IgD-negative memory B cell (primary cell): ENCODE measurements around the gene CARMIL1. TPM values are rescaled to one million over a fixed set of nuclear protein-coding genes. Genes with fewer than 3 reads are reported as not detected.

Experiments
- H3K27ac Mint-ChIP-seq, 3 donors: one replicate each; pipeline ENCODE4 v1.8.0; 2020 to 2022; ENCODE audit warnings: mild to moderate bottlenecking in 3 of 3, mixed read lengths in 3 of 3, moderate library complexity in 1 of 3
- H3K27me3 Mint-ChIP-seq: one replicate; pipeline ENCODE4 v1.8.0; 2021; ENCODE audit warnings: mixed read lengths
- H3K36me3 Mint-ChIP-seq: one replicate; pipeline ENCODE4 v1.8.0; 2020; ENCODE audit warnings: mild to moderate bottlenecking, mixed read lengths
- H3K4me1 Mint-ChIP-seq, 3 donors: one replicate each; pipeline ENCODE4 v1.8.0; 2020 to 2022; ENCODE audit warnings: mixed read lengths in 3 of 3, mild to moderate bottlenecking in 1 of 3
- H3K4me3 Mint-ChIP-seq, 4 donors: one replicate each; pipeline ENCODE4 v1.8.0; 2020 to 2022; ENCODE audit warnings: mild to moderate bottlenecking in 4 of 4, mixed read lengths in 4 of 4, moderate library complexity in 3 of 4
- H3K9me3 Mint-ChIP-seq, 3 donors: one replicate each; pipeline ENCODE4 v1.8.0; 2020 to 2021; ENCODE audit warnings: mixed read lengths in 3 of 3, mild to moderate bottlenecking in 1 of 3
- polyA plus RNA-seq: library from polyadenylated mRNA; unstranded; fragments of 300-500 nt; fragmentation: Illumina TruSeq; gene quantifications from one replicate; pipeline ENCODE4 v1.2.3, GENCODE V29; 2021

CARMIL1 gene
- polyA plus RNA-seq, 1 donor from 2014 or later: 1.1 TPM

DNA sequence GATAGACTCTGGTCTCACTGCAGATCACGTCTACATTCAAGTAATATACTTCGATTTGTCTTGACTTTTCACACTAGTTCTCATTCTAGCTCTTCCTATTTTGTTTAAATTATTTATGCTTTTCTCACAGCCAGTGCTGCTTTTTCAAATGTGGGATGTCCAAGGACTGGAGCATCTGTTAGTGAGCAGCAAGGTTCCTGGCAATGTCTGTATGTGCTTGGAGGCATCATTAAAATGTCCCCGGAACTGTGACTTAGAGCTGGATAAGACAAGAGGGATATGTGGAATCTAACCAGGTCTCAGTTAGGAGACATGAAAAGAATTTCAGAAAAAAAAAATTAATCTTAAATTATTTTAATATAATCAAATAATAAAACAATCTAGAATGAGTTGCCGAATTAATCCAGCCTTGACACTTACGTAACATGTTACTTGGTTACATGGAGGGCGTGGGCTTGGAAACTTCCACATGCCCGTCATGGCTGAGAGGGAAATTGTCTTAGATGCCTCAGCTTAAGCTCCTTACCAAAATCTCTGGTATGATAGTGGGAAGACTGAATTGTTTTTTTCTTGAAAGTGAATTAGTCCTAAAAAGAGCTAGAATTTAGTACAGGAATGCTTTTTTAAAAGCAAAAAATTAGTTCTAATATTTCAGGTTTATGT is 21.4 kb upstream of the CARMIL1 start:
- Mint-ChIP-seq H3K4me3 (no peak overlapping the region), H3K27ac (no peak overlapping the region), H3K27me3 (peaks cover 6% of the 10 kb centered on the region), H3K9me3 (no peaks in the 10 kb centered on the region), H3K4me1 (no peaks in the 10 kb centered on the region), H3K36me3 (peaks cover 2% of the 10 kb centered on the region)

DNA sequence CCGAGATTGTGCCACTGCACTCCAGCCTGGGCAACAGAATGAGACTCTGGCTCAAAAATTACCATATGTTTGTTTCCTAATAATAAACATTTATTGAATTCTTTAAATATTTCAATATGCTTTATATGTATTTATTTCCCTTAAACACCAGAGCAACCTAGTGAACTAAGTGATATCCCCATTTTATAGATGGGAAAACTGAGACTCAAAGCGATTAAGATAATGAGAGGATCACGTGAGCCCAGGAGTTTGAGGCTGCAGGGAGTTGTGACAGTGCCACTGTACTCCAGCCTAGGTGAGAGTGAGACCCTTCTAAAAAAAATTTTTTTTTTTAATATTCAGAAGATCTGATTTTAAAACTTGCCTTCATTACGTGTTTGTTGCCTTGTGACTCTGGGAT is 19.4 kb upstream of the CARMIL1 start:
- Mint-ChIP-seq H3K4me1 (no peaks in the 10 kb centered on the region), H3K27me3 (peaks cover 4% of the 10 kb centered on the region), H3K36me3 (peaks cover 2% of the 10 kb centered on the region), H3K4me3 (no peak overlapping the region), H3K27ac (no peak overlapping the region), H3K9me3 (no peaks in the 10 kb centered on the region)

DNA sequence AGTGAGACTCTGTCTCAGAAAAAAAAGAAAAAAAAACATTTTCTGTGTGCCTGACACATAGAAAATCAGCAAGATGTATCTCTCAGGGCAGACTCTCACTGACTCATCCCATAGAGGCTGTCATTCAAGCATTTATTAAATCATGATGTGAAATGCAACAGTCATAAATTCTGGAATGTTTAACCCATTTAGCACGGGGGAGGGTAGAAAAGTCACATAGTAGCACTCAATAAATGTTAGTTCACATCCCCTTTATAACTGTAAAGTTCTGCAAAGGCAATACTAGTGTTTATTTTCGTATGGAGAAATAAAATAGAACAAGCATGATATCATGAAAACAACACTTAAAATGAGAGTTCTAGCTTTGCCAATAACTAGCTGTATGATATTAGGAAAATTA is 15.5 kb upstream of the CARMIL1 start:
- no peaks in the 10 kb centered on the region for H3K9me3 Mint-ChIP-seq
- H3K36me3 Mint-ChIP-seq: no peaks in the 10 kb centered on the region
- peaks cover 0 to 4% (median 1%) of the 10 kb centered on the region in 3 donors for H3K4me1 Mint-ChIP-seq
- H3K27me3 Mint-ChIP-seq: peaks cover 5% of the 10 kb centered on the region
- H3K4me3 Mint-ChIP-seq: no peak overlapping the region
- H3K27ac Mint-ChIP-seq: no peak overlapping the region

DNA sequence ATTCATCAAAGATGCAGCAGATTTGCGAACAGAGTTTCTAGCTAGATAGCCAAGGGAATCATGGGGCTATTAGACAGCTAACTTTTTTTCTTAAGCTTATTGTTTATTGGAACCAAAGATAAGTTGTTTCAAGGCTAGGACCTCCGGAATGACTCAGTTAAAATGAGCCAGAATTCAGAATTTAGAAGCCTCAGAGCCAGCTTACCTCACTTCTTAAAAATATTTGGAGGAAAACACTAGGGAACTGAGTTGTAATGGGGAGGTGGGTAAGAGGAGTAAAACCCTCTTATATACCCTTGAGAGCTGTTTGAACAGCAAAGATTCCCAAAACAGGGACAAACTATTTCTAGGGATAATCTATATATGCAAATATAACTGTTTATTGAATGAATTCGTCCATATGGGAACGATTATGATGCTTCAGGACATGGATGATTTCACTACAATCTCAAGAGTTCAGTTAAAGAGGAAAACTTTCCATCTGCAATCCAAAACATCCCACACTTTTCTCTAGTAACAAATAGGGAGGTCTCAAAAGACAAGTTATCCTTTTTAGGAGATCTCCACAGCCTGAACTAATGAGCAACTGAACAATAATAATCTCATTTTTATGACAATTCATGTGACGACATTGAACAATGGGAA is 12.6 kb upstream of the CARMIL1 start:
- Mint-ChIP-seq H3K9me3 (peaks cover 0 to 4% (median 0%) of the 10 kb centered on the region in 3 donors), H3K27ac (no peak overlapping the region), H3K36me3 (no peaks in the 10 kb centered on the region), H3K4me3 (no peak overlapping the region), H3K4me1 (peaks cover 0 to 4% (median 1%) of the 10 kb centered on the region in 3 donors), H3K27me3 (peaks cover 7% of the 10 kb centered on the region)

GRCh38 chr6:25267662-25268061 is 11.5 kb upstream of the CARMIL1 start:
- Mint-ChIP-seq H3K27ac (no peak overlapping the region), H3K4me3 (no peak overlapping the region), H3K4me1 (peaks cover 0 to 4% (median 1%) of the 10 kb centered on the region in 3 donors), H3K27me3 (peaks cover 15% of the 10 kb centered on the region), H3K36me3 (peaks cover 3% of the 10 kb centered on the region), H3K9me3 (peaks cover 0 to 4% (median 0%) of the 10 kb centered on the region in 3 donors)

DNA sequence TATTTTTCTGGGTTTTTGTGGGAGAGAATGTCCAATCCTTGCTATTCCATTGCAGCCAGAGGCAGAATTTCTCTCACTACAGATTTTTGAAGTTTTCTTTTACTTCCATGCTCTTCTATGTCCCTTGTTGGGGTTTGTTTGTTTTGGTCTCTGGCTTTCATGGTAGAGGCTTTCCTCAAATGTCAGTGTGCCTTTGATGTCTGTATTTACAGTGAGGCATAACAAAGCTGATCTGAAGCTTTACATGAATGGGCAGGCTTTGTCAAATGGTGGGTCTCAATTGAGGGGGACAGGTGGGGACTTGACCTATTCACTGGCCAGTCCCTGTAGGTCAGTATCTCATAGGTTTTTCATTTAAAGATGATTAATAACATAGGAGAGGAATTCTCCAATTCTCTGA is 8.6 kb upstream of the CARMIL1 start:
- Mint-ChIP-seq H3K27ac (no peak overlapping the region), H3K9me3 (peaks cover 0 to 4% (median 0%) of the 10 kb centered on the region in 3 donors), H3K36me3 (peaks cover 3% of the 10 kb centered on the region), H3K4me1 (peaks cover 0 to 2% (median under 1%) of the 10 kb centered on the region in 3 donors), H3K4me3 (no peak overlapping the region), H3K27me3 (peaks cover 21% of the 10 kb centered on the region)

- Mint-ChIP-seq H3K4me1 (peaks cover 8 to 17% (median 9%) of the 10 kb centered on the region in 3 donors), H3K27ac (no peak overlapping the region), H3K4me3 (no peak overlapping the region), H3K36me3 (peaks cover 3% of the 10 kb centered on the region), H3K27me3 (peaks cover 27% of the 10 kb centered on the region), H3K9me3 (no peaks in the 10 kb centered on the region)
These were observed 3.7 kb upstream of the CARMIL1 start for GRCh38 chr6:25275436-25275835.

DNA sequence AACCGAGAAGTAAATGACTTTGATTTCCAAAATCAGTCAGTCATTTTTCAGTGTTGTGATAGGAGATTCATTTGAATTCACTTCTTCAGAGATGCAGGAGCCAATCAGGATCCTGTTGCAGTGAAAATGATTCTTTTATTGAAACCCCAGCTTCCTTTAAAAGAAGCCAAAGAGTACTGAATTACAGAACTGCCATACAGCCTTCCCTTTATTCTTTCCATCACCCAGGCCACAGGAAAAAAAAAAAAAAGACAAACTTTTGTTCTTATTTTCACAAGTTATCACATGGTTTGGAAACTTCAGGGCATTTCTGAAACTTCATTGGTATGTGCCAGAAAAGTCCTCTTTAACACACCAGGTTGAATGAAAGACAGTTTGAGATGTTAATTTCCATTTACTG is 1.8 kb upstream of the CARMIL1 start:
- Mint-ChIP-seq H3K27me3 (peaks cover 19% of the 10 kb centered on the region), H3K36me3 (no peaks in the 10 kb centered on the region), H3K27ac (no peak overlapping the region), H3K9me3 (no peaks in the 10 kb centered on the region), H3K4me1 (peaks cover 9 to 26% (median 10%) of the 10 kb centered on the region in 3 donors), H3K4me3 (peak overlapping the region in 1 of 4 donors; percentile 90)

DNA sequence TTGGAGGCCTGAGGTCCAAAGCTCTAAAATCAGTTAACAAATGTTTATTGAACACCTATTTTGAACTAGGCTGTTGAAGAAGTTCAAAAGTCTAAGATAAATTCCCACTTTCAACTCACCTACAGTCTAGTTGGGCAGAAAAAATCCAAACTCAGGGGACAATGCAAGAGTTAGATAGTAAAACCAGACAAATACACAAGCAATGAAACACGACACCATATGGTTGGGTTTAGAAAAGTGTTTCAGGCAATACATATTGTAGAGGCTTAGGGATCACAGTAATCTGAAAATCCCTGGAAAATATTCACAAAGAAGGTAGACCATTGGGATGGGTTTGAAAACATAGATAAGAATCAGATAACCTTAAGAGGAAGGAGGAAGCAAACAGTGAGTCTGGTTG is 1.3 kb upstream of the CARMIL1 start:
- no peaks in the 10 kb centered on the region for H3K36me3 Mint-ChIP-seq
- H3K27ac Mint-ChIP-seq: peak overlapping the region in 1 of 3 donors; percentile 55
- peaks cover 9 to 30% (median 10%) of the 10 kb centered on the region in 3 donors for H3K4me1 Mint-ChIP-seq
- no peaks in the 10 kb centered on the region for H3K9me3 Mint-ChIP-seq
- peaks cover 16% of the 10 kb centered on the region for H3K27me3 Mint-ChIP-seq
- H3K4me3 Mint-ChIP-seq: peak overlapping the region; percentile 77 to 91 (median 88)

GRCh38 chr6:25278261-25278913 is 787 bp upstream of the CARMIL1 start:
- peaks cover 9 to 33% (median 10%) of the 10 kb centered on the region in 3 donors for H3K4me1 Mint-ChIP-seq
- no peaks in the 10 kb centered on the region for H3K9me3 Mint-ChIP-seq
- H3K27me3 Mint-ChIP-seq: peaks cover 14% of the 10 kb centered on the region
- no peaks in the 10 kb centered on the region for H3K36me3 Mint-ChIP-seq
- peak overlapping the region in 2 of 3 donors; percentile 3 to 60 for H3K27ac Mint-ChIP-seq
- peak overlapping the region; percentile 85 to 91 (median 90) for H3K4me3 Mint-ChIP-seq

DNA sequence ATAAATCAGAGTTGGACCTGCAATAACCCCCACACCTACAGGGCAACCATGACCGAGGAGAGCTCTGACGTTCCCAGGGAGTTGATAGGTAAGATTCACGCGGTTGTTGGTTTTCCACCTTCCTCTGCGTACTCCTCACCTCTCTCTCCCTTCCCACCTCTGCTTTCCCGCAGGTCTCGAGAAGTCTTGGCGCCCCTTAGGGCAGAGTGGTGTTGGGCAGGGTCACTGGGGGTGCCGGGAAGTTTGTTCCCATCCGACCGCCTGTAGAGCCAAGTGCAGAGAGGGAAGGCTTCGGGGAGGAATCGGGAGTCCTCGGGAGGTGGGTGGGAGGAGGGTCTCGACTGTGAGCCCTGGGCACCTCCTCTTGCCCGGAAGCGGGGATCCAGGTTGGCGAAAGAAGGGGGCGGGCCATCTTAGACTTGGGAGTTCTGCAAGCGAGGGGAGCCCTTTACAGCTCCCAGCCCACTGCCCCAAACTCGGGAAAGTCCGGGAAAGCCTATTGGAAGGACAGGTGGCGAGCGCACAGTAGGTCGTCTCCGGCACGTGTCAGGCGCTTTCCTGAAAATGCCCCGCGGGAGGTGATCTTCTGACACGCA is 672 bp downstream of the CARMIL1 start:
- Mint-ChIP-seq H3K27ac (peak overlapping the region in 2 of 3 donors; percentile 40 to 91), H3K4me1 (peaks cover 9 to 33% (median 10%) of the 10 kb centered on the region in 3 donors), H3K4me3 (peak overlapping the region; percentile 85 to 94 (median 88)), H3K9me3 (no peaks in the 10 kb centered on the region), H3K27me3 (peaks cover 13% of the 10 kb centered on the region), H3K36me3 (no peaks in the 10 kb centered on the region)

DNA sequence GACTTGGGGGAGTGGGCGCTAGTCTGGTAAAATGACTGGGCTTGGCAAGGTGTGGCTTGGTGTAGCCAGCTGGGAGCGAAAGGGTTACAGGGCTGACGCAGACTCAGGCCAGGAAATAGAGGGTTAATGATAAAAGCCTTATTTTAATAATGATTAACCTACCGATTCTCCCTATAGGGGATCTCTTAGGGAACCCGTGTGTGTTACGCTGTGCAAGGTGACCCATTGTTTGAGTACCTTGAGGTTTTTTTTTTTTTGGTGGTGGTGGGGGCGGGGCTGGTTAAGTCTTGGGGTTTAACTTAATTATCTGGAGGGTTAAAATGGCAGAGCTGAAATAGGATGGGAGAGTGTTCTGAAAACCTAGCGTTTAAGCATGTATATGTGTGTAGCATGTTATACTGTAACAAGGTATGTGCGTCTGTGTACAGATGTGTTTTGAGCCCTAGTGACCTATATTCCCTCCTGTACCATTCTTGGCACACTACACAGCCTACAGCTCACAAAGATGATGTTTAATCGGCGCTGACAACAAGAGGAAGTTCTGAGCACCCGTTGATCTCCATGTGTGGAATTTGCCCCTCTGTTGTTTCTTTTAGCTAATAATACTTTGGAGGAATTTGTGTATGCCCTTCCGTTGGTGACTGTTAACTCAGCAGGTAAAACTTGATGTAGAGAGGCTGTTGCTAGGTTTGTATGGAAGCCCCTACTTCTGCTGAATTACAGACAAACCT is 1.3 kb downstream of the CARMIL1 start:
- peaks cover 9 to 35% (median 10%) of the 10 kb centered on the region in 3 donors for H3K4me1 Mint-ChIP-seq

DNA sequence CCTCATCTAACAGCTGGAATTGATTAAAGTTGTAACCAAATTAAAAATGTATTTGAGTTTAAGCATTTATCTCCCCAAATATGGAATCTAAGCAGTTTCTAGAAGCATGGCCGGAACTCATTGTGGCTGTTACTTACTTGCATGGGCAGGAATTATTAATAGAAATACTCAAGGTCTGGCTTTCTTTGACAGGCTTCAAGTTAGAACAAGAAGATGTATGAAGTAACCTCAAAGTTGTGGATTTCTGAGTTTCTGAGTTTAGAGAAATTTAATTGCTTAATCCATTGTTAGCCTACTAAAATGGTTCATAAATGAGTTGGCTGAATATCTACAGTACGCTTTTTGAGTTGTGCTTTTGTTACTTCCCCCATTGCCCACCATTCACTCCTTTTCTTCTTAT is 7.7 kb downstream of the CARMIL1 start:
- no peaks in the 10 kb centered on the region for H3K36me3 Mint-ChIP-seq
- H3K4me3 Mint-ChIP-seq: no peak overlapping the region
- H3K27ac Mint-ChIP-seq: no peak overlapping the region
- H3K27me3 Mint-ChIP-seq: peaks cover 8% of the 10 kb centered on the region
- peaks cover 0 to 28% (median 0%) of the 10 kb centered on the region in 3 donors for H3K4me1 Mint-ChIP-seq
- H3K9me3 Mint-ChIP-seq: no peaks in the 10 kb centered on the region

More for the DNA sequence above, 1.3 kb downstream of the CARMIL1 start:
- no peaks in the 10 kb centered on the region for H3K9me3 Mint-ChIP-seq
- H3K36me3 Mint-ChIP-seq: no peaks in the 10 kb centered on the region
- peak overlapping the region; percentile 85 to 94 (median 88) for H3K4me3 Mint-ChIP-seq
- peaks cover 8% of the 10 kb centered on the region for H3K27me3 Mint-ChIP-seq
- H3K27ac Mint-ChIP-seq: peak overlapping the region; percentile 40 to 77 (median 46)

- Mint-ChIP-seq H3K4me3 (no peak overlapping the region), H3K9me3 (no peaks in the 10 kb centered on the region), H3K4me1 (peaks cover 0 to 20% (median 0%) of the 10 kb centered on the region in 3 donors), H3K36me3 (no peaks in the 10 kb centered on the region), H3K27me3 (peaks cover 8% of the 10 kb centered on the region), H3K27ac (no peak overlapping the region)
These were observed 8.8 kb downstream of the CARMIL1 start for GRCh38 chr6:25287941-25288340.
